Measurements from ENCODE around the gene IDUA. TPM values are rescaled to one million over a fixed set of nuclear protein-coding genes. Genes with fewer than 3 reads are reported as not detected.

IDUA gene
- total RNA-seq, 4 donors from 2014 or later = 23.9 to 79.4 (median 52.9) TPM

GRCh38 chr4:1024882-1025545 is 38.2 kb downstream of the IDUA start:
- H3K27ac ChIP-seq = no peak overlapping the region
- H3K4me1 ChIP-seq = peaks cover 0 to 12% (median 0%) of the 10 kb centered on the region in 4 donors
- no peaks in the 10 kb centered on the region for H3K27me3 ChIP-seq
- no peak for DNase-seq (ENCODE audit: low spot score in 2 of 2)
- 93 to 94% methylated on average over 30 of the region's 32 CpGs for WGBS, 2 donors
- no peaks in the 10 kb centered on the region for H3K9me3 ChIP-seq
- TF ChIP-seq CTCF (IDR thresholded peaks at IDR 0.05) = no peak
- TF ChIP-seq POLR2A (IDR thresholded peaks at IDR 0.05) = no peak
- H3K4me3 ChIP-seq = no peak overlapping the region
- peaks cover 0 to 44% (median 0%) of the 10 kb centered on the region in 3 donors for H3K36me3 ChIP-seq

- 59 to 63% methylated on average over 15 to 17 of the region's 17 CpGs for WGBS, 2 donors
- no peak overlapping the region for H3K27ac ChIP-seq
- H3K27me3 ChIP-seq = no peaks in the 10 kb centered on the region
These were observed 39.3 kb downstream of the IDUA start for GRCh38 chr4:1026115-1026514.

GRCh38 chr4:1027219-1027914 is 40.5 kb downstream of the IDUA start:
- H3K27ac ChIP-seq = no peak overlapping the region
- no peak for DNase-seq (ENCODE audit: low spot score in 2 of 2)
- WGBS, 2 donors = 69 to 73% methylated on average over 14 to 25 of the region's 26 CpGs
- TF ChIP-seq CTCF (IDR thresholded peaks at IDR 0.05) (no peak), POLR2A (IDR thresholded peaks at IDR 0.05) (no peak), EP300 (IDR thresholded peaks at IDR 0.05) (no peak)
- no peaks in the 10 kb centered on the region for H3K9me3 ChIP-seq
- H3K36me3 ChIP-seq = peaks cover 0 to 39% (median 0%) of the 10 kb centered on the region in 3 donors
- H3K27me3 ChIP-seq = no peaks in the 10 kb centered on the region
- peaks cover 0 to 18% (median 0%) of the 10 kb centered on the region in 4 donors for H3K4me1 ChIP-seq
- H3K4me3 ChIP-seq = no peak overlapping the region

More at GRCh38 chr4:1026115-1026514, 39.3 kb downstream of the IDUA start:
- no peak for DNase-seq (ENCODE audit: low spot score in 2 of 2)
- TF ChIP-seq EP300 (IDR thresholded peaks at IDR 0.05) (no peak), CTCF (IDR thresholded peaks at IDR 0.05) (no peak), POLR2A (IDR thresholded peaks at IDR 0.05) (no peak)
- peaks cover 0 to 18% (median 0%) of the 10 kb centered on the region in 4 donors for H3K4me1 ChIP-seq
- H3K4me3 ChIP-seq = no peak overlapping the region
- H3K9me3 ChIP-seq = no peaks in the 10 kb centered on the region
- H3K36me3 ChIP-seq = peaks cover 0 to 44% (median 0%) of the 10 kb centered on the region in 3 donors

- peaks cover 0 to 34% (median 0%) of the 10 kb centered on the region in 3 donors for H3K36me3 ChIP-seq
- no peak for DNase-seq (ENCODE audit: low spot score in 2 of 2)
- H3K4me1 ChIP-seq = peaks cover 0 to 23% (median 0%) of the 10 kb centered on the region in 4 donors
- WGBS, 2 donors = 67 to 79% methylated on average over 6 to 7 of the region's 9 CpGs
- no peak overlapping the region for H3K4me3 ChIP-seq
- no peaks in the 10 kb centered on the region for H3K9me3 ChIP-seq
- TF ChIP-seq POLR2A (IDR thresholded peaks at IDR 0.05) (no peak), CTCF (IDR thresholded peaks at IDR 0.05) (no peak), EP300 (IDR thresholded peaks at IDR 0.05) (no peak)
- no peak overlapping the region for H3K27ac ChIP-seq
- H3K27me3 ChIP-seq = no peaks in the 10 kb centered on the region
These were observed 41.0 kb downstream of the IDUA start for GRCh38 chr4:1027915-1028238.

- Histone ChIP-seq H3K9me3 (no peaks in the 10 kb centered on the region), H3K27me3 (no peaks in the 10 kb centered on the region), H3K36me3 (peaks cover 0 to 28% (median 0%) of the 10 kb centered on the region in 3 donors), H3K4me1 (peaks cover 0 to 31% (median 3%) of the 10 kb centered on the region in 4 donors), H3K4me3 (no peak overlapping the region), H3K27ac (no peak overlapping the region)
- DNase-seq (ENCODE audit: low spot score in 2 of 2) = no peak
- TF ChIP-seq EP300 (IDR thresholded peaks at IDR 0.05) = no peak
- TF ChIP-seq POLR2A (IDR thresholded peaks at IDR 0.05) = no peak
- TF ChIP-seq CTCF (IDR thresholded peaks at IDR 0.05) = no peak
- 78 to 81% methylated on average over 29 to 32 of the region's 36 CpGs for WGBS, 2 donors
These were observed 41.9 kb downstream of the IDUA start for GRCh38 chr4:1028574-1029220.

Data from tibial nerve (tissue), 4 donors.